H9 (cell line): ENCODE data around the gene TENM4. TPM values are rescaled to one million over a fixed set of nuclear protein-coding genes. Genes with fewer than 3 reads are reported as not detected.

Experiments
- DNase-seq: peaks from one replicate; pipeline ENCODE4 v3.0.0-alpha.2; 2017
- H2AFZ ChIP-seq: one replicate; pipeline ENCODE4 v1.6.1; 2013; ENCODE audit warnings: mild to moderate bottlenecking, low read length, control low read depth, moderate library complexity
- H2AK5ac ChIP-seq: 2 replicates; pipeline ENCODE4 v1.6.1; 2013; ENCODE audit warnings: low read length, control low read depth, mixed read lengths; ENCODE audit not compliant: insufficient read length
- H2BK120ac ChIP-seq: one replicate; pipeline ENCODE4 v1.6.1; 2013; ENCODE audit warnings: low read depth, mild to moderate bottlenecking, low read length, control low read depth, inconsistent platforms; ENCODE audit not compliant: poor library complexity, severe bottlenecking
- H2BK12ac ChIP-seq: 2 replicates; pipeline ENCODE4 v1.6.1; 2013; ENCODE audit warnings: low read length, control low read depth, mixed read lengths, low read depth; ENCODE audit not compliant: insufficient read length
- H2BK15ac ChIP-seq: 2 replicates; pipeline ENCODE4 v1.6.1; 2013; ENCODE audit warnings: low read depth, low read length, control low read depth
- H2BK20ac ChIP-seq: one replicate; pipeline ENCODE4 v1.6.1; 2013; ENCODE audit warnings: low read depth, mild to moderate bottlenecking, low read length, control low read depth, inconsistent platforms; ENCODE audit not compliant: poor library complexity, severe bottlenecking
- H2BK5ac ChIP-seq: 2 replicates; pipeline ENCODE4 v1.6.1; 2013; ENCODE audit warnings: low read length, control low read depth, mixed read lengths; ENCODE audit not compliant: insufficient read length
- H3K14ac ChIP-seq: 2 replicates; pipeline ENCODE4 v1.6.1; 2013; ENCODE audit warnings: low read length, control low read depth; ENCODE audit not compliant: insufficient read depth
- H3K18ac ChIP-seq: 2 replicates; pipeline ENCODE4 v1.6.1; 2013; ENCODE audit warnings: low read depth, mild to moderate bottlenecking, mixed read lengths, low read length, control low read depth; ENCODE audit not compliant: insufficient read length
- H3K23ac ChIP-seq: 2 replicates; pipeline ENCODE4 v1.6.1; 2013; ENCODE audit warnings: low read length, control low read depth, mixed read lengths, low read depth; ENCODE audit not compliant: insufficient read length
- H3K23me2 ChIP-seq: 2 replicates; pipeline ENCODE4 v1.6.1; 2013; ENCODE audit warnings: low read depth, mild to moderate bottlenecking, mixed read lengths, low read length, control low read depth; ENCODE audit not compliant: insufficient read length, poor library complexity, severe bottlenecking
- H3K27ac ChIP-seq: 2 replicates; pipeline ENCODE4 v1.5.1; 2013; ENCODE audit warnings: low read length, control low read depth, mixed read lengths, low read depth; ENCODE audit not compliant: insufficient read length
- H3K27me3 ChIP-seq: 2 replicates; pipeline ENCODE4 v1.6.1; 2013; ENCODE audit warnings: low read length, control low read depth, inconsistent platforms; ENCODE audit not compliant: insufficient read depth
- H3K4ac ChIP-seq: 2 replicates; pipeline ENCODE4 v1.6.1; 2013; ENCODE audit warnings: low read depth, mild to moderate bottlenecking, control low read depth, inconsistent platforms, low read length, moderate library complexity
- H3K4me1 ChIP-seq: 2 replicates; pipeline ENCODE4 v1.6.1; 2013; ENCODE audit warnings: low read length, control low read depth, inconsistent platforms; ENCODE audit not compliant: insufficient read depth
- H3K4me2 ChIP-seq: 2 replicates; pipeline ENCODE4 v1.6.1; 2013; ENCODE audit warnings: low read length, control low read depth, mixed read lengths; ENCODE audit not compliant: insufficient read length, insufficient read depth
- H3K56ac ChIP-seq: 2 replicates; pipeline ENCODE4 v1.6.1; 2013; ENCODE audit warnings: low read depth, mild to moderate bottlenecking, mixed read lengths, low read length, control low read depth; ENCODE audit not compliant: insufficient read length
- H3K79me1 ChIP-seq: 2 replicates; pipeline ENCODE4 v1.6.1; 2013; ENCODE audit warnings: low read depth, mild to moderate bottlenecking, moderate library complexity, low read length, control low read depth, inconsistent platforms; ENCODE audit not compliant: insufficient read depth, poor library complexity, severe bottlenecking
- H3K79me2 ChIP-seq: 2 replicates; pipeline ENCODE4 v1.6.1; 2013; ENCODE audit warnings: low read length, control low read depth, inconsistent platforms; ENCODE audit not compliant: insufficient read depth
- H3K9ac ChIP-seq: 2 replicates; pipeline ENCODE4 v1.6.1; 2013; ENCODE audit warnings: low read length, control low read depth, mixed read lengths; ENCODE audit not compliant: insufficient read length; ENCODE audit errors: extremely low read depth
- H3K9me3 ChIP-seq: one replicate; pipeline ENCODE4 v1.6.1; 2013; ENCODE audit warnings: low read depth, low read length, inconsistent platforms; ENCODE audit not compliant: control insufficient read depth
- H3T11ph ChIP-seq: one replicate; pipeline ENCODE4 v1.6.1; 2013; ENCODE audit warnings: mild to moderate bottlenecking, low read length, control low read depth, inconsistent platforms
- H4K20me1 ChIP-seq: one replicate; pipeline ENCODE4 v1.6.1; 2013; ENCODE audit not compliant: control insufficient read depth, insufficient read length, insufficient read depth
- H4K5ac ChIP-seq: 2 replicates; pipeline ENCODE4 v1.6.1; 2013; ENCODE audit warnings: low read depth, mild to moderate bottlenecking, mixed read lengths, low read length, control low read depth; ENCODE audit not compliant: insufficient read length
- H4K8ac ChIP-seq: replicated peaks from 2 replicates; pipeline ENCODE4 v1.6.1; 2013; ENCODE audit warnings: low read length, control low read depth, mixed read lengths, low read depth; ENCODE audit not compliant: insufficient read length
- H4K91ac ChIP-seq: 2 replicates; pipeline ENCODE4 v1.6.1; 2013; ENCODE audit warnings: low read depth, mild to moderate bottlenecking, moderate library complexity, mixed read lengths, low read length, control low read depth; ENCODE audit not compliant: insufficient read length
- H3K27ac Mint-ChIP-seq, 3 experiments: 2 replicates in 2 of 3; 3 replicates in 1 of 3; pipeline ENCODE4 v1.8.0; 2020 to 2021; ENCODE audit warnings: mixed read lengths in 3 of 3, mild to moderate bottlenecking in 1 of 3, moderate library complexity in 1 of 3
- H3K27me3 Mint-ChIP-seq: 2 replicates; pipeline ENCODE4 v1.8.0; 2021; ENCODE audit warnings: low read depth, mild to moderate bottlenecking, moderate library complexity, mixed read lengths
- H3K36me3 Mint-ChIP-seq, 3 experiments: 2 replicates in 2 of 3; 3 replicates in 1 of 3; pipeline ENCODE4 v1.8.0; 2020 to 2021; ENCODE audit warnings: low read depth in 3 of 3, mixed read lengths in 3 of 3; ENCODE audit not compliant: insufficient read depth in 1 of 3
- H3K4me1 Mint-ChIP-seq, 2 experiments: 2 replicates each; pipeline ENCODE4 v1.8.0; 2020; ENCODE audit warnings: mixed read lengths in 2 of 2
- H3K4me3 Mint-ChIP-seq, 2 experiments: 2 replicates in 1 of 2; 3 replicates in 1 of 2; pipeline ENCODE4 v1.8.0; 2020 to 2021; ENCODE audit warnings: mild to moderate bottlenecking in 2 of 2, mixed read lengths in 2 of 2, moderate library complexity in 1 of 2
- H3K9me3 Mint-ChIP-seq, 2 experiments: 2 replicates in 1 of 2; 3 replicates in 1 of 2; pipeline ENCODE4 v1.8.0; 2020; ENCODE audit warnings: mild to moderate bottlenecking in 2 of 2, mixed read lengths in 2 of 2, moderate library complexity in 1 of 2
- CTCF ChIP-seq: fragments of 200-600 bp; sonication (generic); conservative IDR thresholded peaks from 3 replicates; pipeline ENCODE4 v1.8.0; 2021; ENCODE audit warnings: antibody characterized with exemption, mild to moderate bottlenecking
- WGBS: extraction: QIAGEN DNeasy Blood & Tissue Kit; methylation state at CpG from one replicate; pipeline ENCODE4 v1.1.7; 2013; ENCODE audit warnings: missing lambda C conversion rate, low lambda C conversion rate, mixed read lengths; ENCODE audit not compliant: insufficient read length; ENCODE audit errors: extremely low coverage; 5-methylcytosine and 5-hydroxymethylcytosine counted together
- total RNA-seq: library from RNA; stranded (reverse); gene quantifications from 2 replicates; pipeline ENCODE4 v1.2.1, GENCODE V29; 2021

Gene TENM4
- total RNA-seq, 1 experiment from 2014 or later, result 4.6 TPM

GRCh38 chr11:79101656-79102055 is 339.2 kb downstream of the TENM4 start:
- Histone ChIP-seq H3K4ac (no peak overlapping the region), H3K23ac (no peak overlapping the region), H2BK15ac (no peak overlapping the region), H4K91ac (no peak overlapping the region), H2BK12ac (no peak overlapping the region), H3T11ph (no peak overlapping the region), H3K79me2 (no peaks in the 10 kb centered on the region), H2BK120ac (no peak overlapping the region), H2AFZ (no peak overlapping the region), H3K27me3 (no peaks in the 10 kb centered on the region), H3K23me2 (peaks cover 2% of the 10 kb centered on the region), H2BK20ac (no peak overlapping the region), H3K9me3 (no peaks in the 10 kb centered on the region), H3K18ac (no peak overlapping the region), H3K79me1 (no peaks in the 10 kb centered on the region), H3K9ac (no peak overlapping the region), H3K4me2 (no peak overlapping the region), H2AK5ac (no peak overlapping the region), H4K8ac (no peak overlapping the region), H2BK5ac (no peak overlapping the region), H4K20me1 (no peaks in the 10 kb centered on the region), H3K14ac (no peak overlapping the region), H3K56ac (no peak overlapping the region), H3K27ac (no peak overlapping the region), H4K5ac (no peak overlapping the region), H3K4me1 (no peaks in the 10 kb centered on the region)
- Mint-ChIP-seq H3K27me3 (peaks cover 6% of the 10 kb centered on the region), H3K36me3 (no peaks in the 10 kb centered on the region), H3K9me3 (no peaks in the 10 kb centered on the region), H3K4me3 (no peak overlapping the region), H3K4me1 (peaks cover 5 to 10% of the 10 kb centered on the region in 2 experiments), H3K27ac (no peak overlapping the region)
- TF ChIP-seq CTCF, result no peak
- no peak for DNase-seq
- WGBS, result no CpG with 5 or more reads among the region's 2 CpGs
